ENCODE data around the gene SCARB2.

DNA sequence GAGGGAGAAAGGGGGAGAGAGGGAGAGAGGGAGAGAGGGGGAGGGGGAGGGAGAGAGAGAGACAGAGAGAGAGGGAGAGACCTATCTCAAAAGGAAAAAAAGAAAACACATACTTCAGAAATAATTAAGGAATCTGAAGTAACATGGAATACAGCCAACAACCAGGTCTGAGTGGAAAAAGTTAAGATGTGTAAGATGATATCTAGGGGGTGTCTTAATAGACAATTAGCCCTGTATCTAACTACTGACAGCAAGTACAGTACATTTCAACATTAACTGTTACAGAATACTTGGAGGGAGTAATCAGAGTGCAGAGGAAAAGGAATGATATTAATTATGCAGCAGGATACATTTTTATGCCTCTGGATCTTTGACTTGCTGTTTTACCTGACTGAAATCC lies 87.8 kb downstream of the SCARB2 start:
- no peak for TF ChIP-seq TCF12 (IDR thresholded peaks at IDR 0.05; ENCODE audit: low read depth)
- TF ChIP-seq RAD21 (IDR thresholded peaks at IDR 0.05; ENCODE audit: low read depth): no peak
- no peak for TF ChIP-seq EP300 (IDR thresholded peaks at IDR 0.05; ENCODE audit: borderline replicate concordance)
- TF ChIP-seq NFIC (IDR thresholded peaks at IDR 0.05): no peak
- TF ChIP-seq, protein P1, sequence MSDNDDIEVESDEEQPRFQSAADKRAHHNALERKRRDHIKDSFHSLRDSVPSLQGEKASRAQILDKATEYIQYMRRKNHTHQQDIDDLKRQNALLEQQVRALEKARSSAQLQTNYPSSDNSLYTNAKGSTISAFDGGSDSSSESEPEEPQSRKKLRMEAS (IDR thresholded peaks at IDR 0.05): no peak
- no peak for TF ChIP-seq CREB1 (IDR thresholded peaks at IDR 0.05; ENCODE audit: low read depth)
- TF ChIP-seq YY1 (IDR thresholded peaks at IDR 0.05; ENCODE audit: low read depth): no peak
- TF ChIP-seq REST (IDR thresholded peaks at IDR 0.05; ENCODE audit: low read depth): no peak
